ENCODE data around the gene EBNA1BP2. TPM values are rescaled to one million over a fixed set of nuclear protein-coding genes. Genes with fewer than 3 reads are reported as not detected.

Gene EBNA1BP2
- total and polyA plus RNA-seq, 4 donors: 35.9 to 99.4 (median 58.4) TPM

Small RNA genes within 50 kb of the gene (small RNA-seq; reads per million reads assigned to genes)
- not detected for gene RNA5SP46 (ENCODE audit: low replicate concordance)

Other genes with a start within 250 kb of the EBNA1BP2 start
- gene SLC2A1, start 213.4 kb downstream of the EBNA1BP2 start, total RNA-seq: 100 to 1,000 TPM in 1 of 2 donors, 10 to 100 TPM in 1; 20.1 to 143 TPM
- gene SLC2A1, start 213.4 kb downstream of the EBNA1BP2 start, polyA plus RNA-seq: 10 to 100 TPM in 1 of 2 donors, 1 to 10 TPM in 1; 9.5 to 37.1 TPM
- gene CFAP57, start within 50 bp of the EBNA1BP2 start, total RNA-seq: 10 to 100 TPM; 10.4 to 12.3 TPM
- gene CFAP57, start within 50 bp of the EBNA1BP2 start, polyA plus RNA-seq: 1 to 10 TPM; 1.7 to 2.2 TPM
- gene TMEM125, start 97.7 kb upstream of the EBNA1BP2 start, total RNA-seq: 100 to 1,000 TPM in 1 of 2 donors, 10 to 100 TPM in 1; 41.0 to 228 TPM
- gene TMEM125, start 97.7 kb upstream of the EBNA1BP2 start, polyA plus RNA-seq: 100 to 1,000 TPM; 101 to 127 TPM
- gene C1orf210, start 113.3 kb upstream of the EBNA1BP2 start, total RNA-seq: 10 to 100 TPM; 10.4 to 24.7 TPM
- gene C1orf210, start 113.3 kb upstream of the EBNA1BP2 start, polyA plus RNA-seq: 10 to 100 TPM; 17.2 to 25.9 TPM
- gene TIE1, start 128.7 kb upstream of the EBNA1BP2 start, total RNA-seq: 100 to 1,000 TPM in 1 of 2 donors, 10 to 100 TPM in 1; 52.3 to 133 TPM
- 10 to 100 TPM; 20.5 to 31.9 TPM for gene TIE1, start 128.7 kb upstream of the EBNA1BP2 start, polyA plus RNA-seq
- gene MPL, start 165.5 kb upstream of the EBNA1BP2 start, total RNA-seq: under 1 TPM; 0.63 to 0.67 TPM
- gene MPL, start 165.5 kb upstream of the EBNA1BP2 start, polyA plus RNA-seq: under 1 TPM; 0.12 to 0.23 TPM
- gene CDC20, start 186.7 kb upstream of the EBNA1BP2 start, total RNA-seq: 1 to 10 TPM; 4.8 to 6.1 TPM
- gene CDC20, start 186.7 kb upstream of the EBNA1BP2 start, polyA plus RNA-seq: 1 to 10 TPM; 3.6 to 5.6 TPM
- 100 to 1,000 TPM in 1 of 2 donors, 10 to 100 TPM in 1; 41.2 to 126 TPM for gene ELOVL1, start 195.7 kb upstream of the EBNA1BP2 start, total RNA-seq
- gene ELOVL1, start 195.7 kb upstream of the EBNA1BP2 start, polyA plus RNA-seq: 100 to 1,000 TPM in 1 of 2 donors, 10 to 100 TPM in 1; 79.1 to 174 TPM
- 10 to 100 TPM; 35.5 to 44.4 TPM for gene MED8, start 217.5 kb upstream of the EBNA1BP2 start, total RNA-seq
- 10 to 100 TPM; 35.9 to 45.1 TPM for gene MED8, start 217.5 kb upstream of the EBNA1BP2 start, polyA plus RNA-seq
- 10 to 100 TPM; 48.5 to 71.5 TPM for gene SZT2, start 217.6 kb upstream of the EBNA1BP2 start, total RNA-seq
- 10 to 100 TPM; 15.2 to 31.8 TPM for gene SZT2, start 217.6 kb upstream of the EBNA1BP2 start, polyA plus RNA-seq